Gastrocnemius medialis (tissue), 4 donors: ENCODE data around the gene HSPB1.

ENCODE experiments used
- POLR2A ChIP-seq, 2 donors: fragments of 450-650 bp; IDR thresholded peaks; one replicate each; pipeline ENCODE4 v1.6.1; 2017; ENCODE audit warnings: antibody characterized with exemption in 2 of 2, mild to moderate bottlenecking in 2 of 2, moderate library complexity in 2 of 2
- TF ChIP-seq, protein P1 (sequence below), 5 experiments: fragments of 450-650 bp in 3 of 5; fragments of 200-600 bp in 2 of 5; sonication (generic) in 2 of 5; IDR thresholded peaks in 4 of 5; conservative IDR thresholded peaks in 1 of 5; 1 replicate in 4 of 5; 2 replicates in 1 of 5; pipeline ENCODE4 v1.5.1; 2016 to 2019; ENCODE audit warnings: antibody characterized with exemption in 5 of 5, mild to moderate bottlenecking in 3 of 5, moderate library complexity in 3 of 5

DNA sequence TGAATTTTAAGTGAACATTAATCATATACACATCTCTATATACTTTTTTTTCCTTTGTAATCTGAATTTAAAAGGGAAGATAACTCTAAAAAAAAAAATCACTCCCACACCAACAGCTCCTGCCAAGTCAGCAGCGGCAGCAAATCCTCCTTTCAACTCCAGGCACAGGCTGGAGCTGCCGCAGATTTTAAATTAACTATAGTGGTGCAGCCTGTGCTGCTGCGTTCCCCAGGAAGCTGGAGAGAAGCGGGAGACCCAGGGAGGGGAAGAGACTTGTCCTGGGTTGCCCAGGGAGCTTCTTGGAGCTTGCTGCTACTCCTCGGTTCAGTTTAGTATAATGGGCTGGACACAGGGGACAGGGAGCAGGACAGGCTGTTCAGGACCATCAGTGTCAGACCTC is 32.6 kb upstream of the HSPB1 start:
- TF ChIP-seq, protein P1, sequence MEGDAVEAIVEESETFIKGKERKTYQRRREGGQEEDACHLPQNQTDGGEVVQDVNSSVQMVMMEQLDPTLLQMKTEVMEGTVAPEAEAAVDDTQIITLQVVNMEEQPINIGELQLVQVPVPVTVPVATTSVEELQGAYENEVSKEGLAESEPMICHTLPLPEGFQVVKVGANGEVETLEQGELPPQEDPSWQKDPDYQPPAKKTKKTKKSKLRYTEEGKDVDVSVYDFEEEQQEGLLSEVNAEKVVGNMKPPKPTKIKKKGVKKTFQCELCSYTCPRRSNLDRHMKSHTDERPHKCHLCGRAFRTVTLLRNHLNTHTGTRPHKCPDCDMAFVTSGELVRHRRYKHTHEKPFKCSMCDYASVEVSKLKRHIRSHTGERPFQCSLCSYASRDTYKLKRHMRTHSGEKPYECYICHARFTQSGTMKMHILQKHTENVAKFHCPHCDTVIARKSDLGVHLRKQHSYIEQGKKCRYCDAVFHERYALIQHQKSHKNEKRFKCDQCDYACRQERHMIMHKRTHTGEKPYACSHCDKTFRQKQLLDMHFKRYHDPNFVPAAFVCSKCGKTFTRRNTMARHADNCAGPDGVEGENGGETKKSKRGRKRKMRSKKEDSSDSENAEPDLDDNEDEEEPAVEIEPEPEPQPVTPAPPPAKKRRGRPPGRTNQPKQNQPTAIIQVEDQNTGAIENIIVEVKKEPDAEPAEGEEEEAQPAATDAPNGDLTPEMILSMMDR (IDR thresholded peaks at IDR 0.05 in 4 of 5, conservative IDR thresholded peaks at IDR 0.05 in 1 of 5), result no peak
- no peak for TF ChIP-seq POLR2A (IDR thresholded peaks at IDR 0.05)
